A673 (cell line): Measurements from ENCODE around the gene SKAP1. TPM values are rescaled to one million over a fixed set of nuclear protein-coding genes. Genes with fewer than 3 reads are reported as not detected.

Source experiments
- BruUV-seq: library from RNA; stranded (reverse); fragments of 400-500 nt; replicated peaks from 2 replicates; lab custom pipeline; 2021; lab: Mats Ljungman, UMichigan
- CTCF ChIA-PET: fragments of 300-600 bp; sonication (Branson Sonifier 250); formaldehyde crosslinking; loops from one replicate; lab custom pipeline; 2022; ENCODE audit warnings: antibody characterized with exemption; lab: Charles Lee
- POLR2A ChIA-PET: fragments of 300-600 bp; sonication (Branson Sonifier 250); formaldehyde crosslinking; loops from one replicate; lab custom pipeline; 2022; ENCODE audit warnings: antibody characterized with exemption; ENCODE audit not compliant: low non-redundant PET; lab: Charles Lee
- DNase-seq: peaks from one replicate; pipeline ENCODE4 v3.0.0-alpha.2; 2015; ENCODE audit warnings: low spot score
- H3K27ac ChIP-seq: fragments of 200-600 bp; sonication (generic); 2 replicates; pipeline ENCODE4 v1.5.1; 2016; ENCODE audit warnings: mixed run types, low read depth, mild to moderate bottlenecking, mixed read lengths, antibody characterized with exemption, low read length; ENCODE audit not compliant: poor library complexity, severe bottlenecking
- H3K27me3 ChIP-seq: fragments of 200-600 bp; sonication (generic); replicated peaks from 2 replicates; pipeline ENCODE4 v1.6.1; 2017; ENCODE audit warnings: mixed run types, low read depth, mild to moderate bottlenecking, mixed read lengths, antibody characterized with exemption, low read length; ENCODE audit not compliant: insufficient read depth, poor library complexity
- H3K36me3 ChIP-seq: fragments of 200-600 bp; sonication (generic); 2 replicates; pipeline ENCODE4 v1.6.1; 2016; ENCODE audit warnings: mixed run types, mild to moderate bottlenecking, mixed read lengths, antibody characterized with exemption, low read length; ENCODE audit not compliant: insufficient read depth, poor library complexity, severe bottlenecking
- H3K4me1 ChIP-seq: fragments of 200-600 bp; sonication (generic); 2 replicates; pipeline ENCODE4 v1.6.1; 2017; ENCODE audit warnings: mixed run types, mild to moderate bottlenecking, mixed read lengths, antibody characterized with exemption, low read length; ENCODE audit not compliant: insufficient read depth, poor library complexity, severe bottlenecking
- H3K4me3 ChIP-seq: fragments of 200-600 bp; sonication (generic); 2 replicates; pipeline ENCODE4 v1.5.1; 2016; ENCODE audit warnings: low read depth, mixed run types, mild to moderate bottlenecking, mixed read lengths, low read length; ENCODE audit not compliant: poor library complexity, severe bottlenecking
- H3K9me3 ChIP-seq: fragments of 200-600 bp; sonication (generic); 2 replicates; pipeline ENCODE4 v1.6.1; 2016; ENCODE audit warnings: mixed run types, low read depth, mild to moderate bottlenecking, mixed read lengths, antibody characterized with exemption, low read length; ENCODE audit not compliant: poor library complexity, severe bottlenecking
- EZH2 ChIP-seq: fragments of 200-600 bp; sonication (generic); IDR thresholded peaks from 2 replicates; pipeline ENCODE4 v1.6.1; 2017; ENCODE audit warnings: borderline replicate concordance, low read depth, mild to moderate bottlenecking, mixed read lengths, antibody characterized with exemption, low read length; ENCODE audit not compliant: poor library complexity, severe bottlenecking
- intact Hi-C: fragments of 100-400 bp; cut with micrococcal nuclease; formaldehyde crosslinking; loops from one replicate; pipeline ENCODE4 v1.10.0; 2022; ENCODE audit not compliant: unreplicated experiment
- total RNA-seq: library from RNA; stranded (reverse); gene quantifications from 2 replicates; pipeline ENCODE4 v1.2.3, GENCODE V29; 2021
- TF ChIP-seq, protein P1 (sequence below): fragments of 300-800, 200-600 bp; sonication (generic); conservative IDR thresholded peaks from 2 replicates; pipeline ENCODE4 v1.5.1; 2017; ENCODE audit warnings: low read depth, mild to moderate bottlenecking, antibody characterized with exemption, low read length, moderate library complexity, mixed read lengths

The SKAP1 gene
- total RNA-seq, 1 experiment from 2014 or later: not detected

DNA sequence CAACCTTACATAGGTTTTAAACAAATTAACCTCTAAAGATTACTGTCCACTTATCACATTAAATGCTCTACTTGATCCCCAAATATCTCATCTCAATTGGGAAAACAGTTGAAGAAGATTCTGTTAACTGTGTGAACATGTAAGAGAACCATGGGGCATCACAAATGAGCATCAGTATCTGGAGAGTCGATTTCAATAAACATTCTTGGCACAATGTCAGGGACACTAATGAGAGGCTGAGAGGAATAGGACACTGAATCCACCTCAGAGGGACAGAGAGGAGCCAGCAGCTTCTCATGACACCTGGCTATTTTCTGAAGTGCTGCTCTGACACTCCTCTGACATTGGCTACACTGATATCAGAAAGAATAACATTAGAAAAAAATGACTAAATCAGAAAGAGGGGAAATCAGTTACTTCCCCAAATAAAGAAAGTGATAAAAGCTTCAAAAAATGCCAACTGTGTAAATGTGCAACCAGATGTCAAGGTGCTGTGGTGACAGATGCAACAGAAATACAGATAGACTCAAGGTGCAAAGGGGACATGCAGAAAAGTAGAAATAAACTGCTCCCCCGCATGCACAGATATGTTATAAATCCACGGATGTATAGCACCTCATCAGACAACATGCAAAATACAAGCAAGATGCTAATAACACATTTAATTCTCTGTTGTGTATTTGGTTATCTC is 255.0 kb downstream of the SKAP1 start:
- Histone ChIP-seq H3K4me1 (peaks cover 21% of the 10 kb centered on the region), H3K27ac (no peak overlapping the region), H3K36me3 (no peaks in the 10 kb centered on the region), H3K27me3 (no peaks in the 10 kb centered on the region), H3K9me3 (no peaks in the 10 kb centered on the region), H3K4me3 (no peak overlapping the region)
- ChIA-PET CTCF (no interaction called here), POLR2A (no interaction called here)
- DNase-seq: no peak
- no peak for TF ChIP-seq EZH2
- TF ChIP-seq, protein P1, sequence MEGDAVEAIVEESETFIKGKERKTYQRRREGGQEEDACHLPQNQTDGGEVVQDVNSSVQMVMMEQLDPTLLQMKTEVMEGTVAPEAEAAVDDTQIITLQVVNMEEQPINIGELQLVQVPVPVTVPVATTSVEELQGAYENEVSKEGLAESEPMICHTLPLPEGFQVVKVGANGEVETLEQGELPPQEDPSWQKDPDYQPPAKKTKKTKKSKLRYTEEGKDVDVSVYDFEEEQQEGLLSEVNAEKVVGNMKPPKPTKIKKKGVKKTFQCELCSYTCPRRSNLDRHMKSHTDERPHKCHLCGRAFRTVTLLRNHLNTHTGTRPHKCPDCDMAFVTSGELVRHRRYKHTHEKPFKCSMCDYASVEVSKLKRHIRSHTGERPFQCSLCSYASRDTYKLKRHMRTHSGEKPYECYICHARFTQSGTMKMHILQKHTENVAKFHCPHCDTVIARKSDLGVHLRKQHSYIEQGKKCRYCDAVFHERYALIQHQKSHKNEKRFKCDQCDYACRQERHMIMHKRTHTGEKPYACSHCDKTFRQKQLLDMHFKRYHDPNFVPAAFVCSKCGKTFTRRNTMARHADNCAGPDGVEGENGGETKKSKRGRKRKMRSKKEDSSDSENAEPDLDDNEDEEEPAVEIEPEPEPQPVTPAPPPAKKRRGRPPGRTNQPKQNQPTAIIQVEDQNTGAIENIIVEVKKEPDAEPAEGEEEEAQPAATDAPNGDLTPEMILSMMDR: no peak
- no TSS peak for BruUV-seq
- intact Hi-C loops: no loop called here

DNA sequence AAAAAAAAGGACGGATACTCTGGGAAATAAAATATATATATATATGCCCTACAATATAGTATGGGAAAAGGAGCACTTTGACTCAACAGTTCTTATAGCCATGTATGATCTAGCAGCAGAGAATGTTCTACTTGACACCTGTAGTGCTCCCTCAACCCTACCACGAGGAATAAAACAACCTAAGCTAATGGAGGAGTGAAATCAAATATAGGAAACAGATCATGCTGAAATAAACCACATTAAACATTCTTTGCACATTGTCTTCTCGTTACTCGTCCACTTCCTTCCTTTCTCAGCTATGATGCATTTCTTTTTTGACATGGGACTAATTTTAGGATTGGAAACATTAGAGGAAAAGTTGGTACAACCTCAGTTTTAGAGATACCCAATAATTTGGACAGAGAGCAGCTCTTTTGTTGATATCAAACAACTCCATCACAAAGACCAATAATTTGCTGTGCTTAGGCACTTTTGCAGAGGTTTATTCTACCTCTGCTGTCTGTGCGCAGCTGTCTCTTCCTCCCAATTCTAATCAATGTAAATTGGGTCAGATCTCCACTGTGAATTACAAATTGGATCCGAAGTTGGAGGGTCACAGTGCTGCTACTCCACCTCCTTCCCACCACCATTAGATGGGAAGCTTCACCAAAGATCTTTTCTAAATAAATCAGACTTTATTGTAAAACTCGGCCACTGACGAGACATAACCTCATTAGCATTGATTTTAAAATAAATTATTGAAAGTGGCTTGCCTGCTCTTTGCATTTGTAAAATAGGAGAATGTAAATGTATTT is 256.6 kb downstream of the SKAP1 start:
- ChIA-PET CTCF (no interaction called here), POLR2A (no interaction called here)
- TF ChIP-seq, protein P1: no peak
- no peak for TF ChIP-seq EZH2
- no peak for DNase-seq
- no TSS peak for BruUV-seq
- H3K4me1 ChIP-seq: peaks cover 6% of the 10 kb centered on the region
- H3K4me3 ChIP-seq: no peak overlapping the region
- H3K27me3 ChIP-seq: no peaks in the 10 kb centered on the region
- intact Hi-C loops: no loop called here
- no peaks in the 10 kb centered on the region for H3K9me3 ChIP-seq
- no peak overlapping the region for H3K27ac ChIP-seq
- H3K36me3 ChIP-seq: no peaks in the 10 kb centered on the region

DNA sequence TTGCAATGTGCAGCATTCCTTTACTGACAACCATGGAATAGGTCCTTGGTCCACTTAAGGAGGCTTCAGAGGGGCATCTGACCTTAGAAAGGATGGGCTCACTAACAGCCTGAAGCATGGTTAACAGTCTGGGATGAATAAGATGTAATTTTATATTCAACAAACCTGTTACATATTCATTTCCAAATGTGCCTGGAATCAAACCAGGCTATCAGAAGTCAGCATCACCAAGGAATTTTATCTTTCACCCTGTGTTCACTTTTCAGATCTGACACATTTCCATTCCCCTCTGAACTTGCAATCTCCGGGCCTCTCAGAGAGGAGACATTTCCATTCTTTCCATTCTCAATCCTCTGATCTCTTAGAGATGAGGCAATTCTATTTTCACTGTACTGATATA is 260.1 kb downstream of the SKAP1 start:
- no peak overlapping the region for H3K4me3 ChIP-seq
- H3K4me1 ChIP-seq: no peaks in the 10 kb centered on the region
- TF ChIP-seq, protein P1: no peak
- no peak for TF ChIP-seq EZH2
- H3K9me3 ChIP-seq: no peaks in the 10 kb centered on the region
- no peak for DNase-seq
- intact Hi-C loops: loop anchor here (5.0 kb wide), 1 partner anchor 32 kb away; no protein-coding TSS in a partner anchor
- no peaks in the 10 kb centered on the region for H3K27me3 ChIP-seq
- BruUV-seq: no TSS peak
- H3K27ac ChIP-seq: no peak overlapping the region
- ChIA-PET CTCF (no interaction called here), POLR2A (no interaction called here)
- no peaks in the 10 kb centered on the region for H3K36me3 ChIP-seq
